Measurements from ENCODE around the gene ECHS1.

DNA sequence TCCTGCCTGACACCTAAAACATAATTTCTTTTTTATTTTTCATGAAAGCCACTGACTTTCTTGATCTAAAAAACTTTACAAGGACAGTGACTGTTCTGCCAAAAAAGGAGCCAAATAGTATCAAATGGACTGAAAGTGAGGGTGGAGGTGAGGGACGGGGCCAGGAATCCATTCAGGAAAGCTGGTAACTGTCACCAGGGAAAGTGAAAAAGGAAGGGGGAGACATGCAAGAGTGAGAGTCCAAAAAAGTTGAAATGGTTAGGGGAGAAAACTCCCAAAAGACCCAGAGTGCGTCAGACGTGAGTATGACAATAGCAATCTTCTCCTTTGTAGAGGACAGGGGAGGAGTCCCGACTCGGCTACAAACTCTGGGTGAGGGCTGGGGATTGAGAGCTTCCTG is 28.9 kb downstream of the ECHS1 start:
- TF ChIP-seq, protein P1, sequence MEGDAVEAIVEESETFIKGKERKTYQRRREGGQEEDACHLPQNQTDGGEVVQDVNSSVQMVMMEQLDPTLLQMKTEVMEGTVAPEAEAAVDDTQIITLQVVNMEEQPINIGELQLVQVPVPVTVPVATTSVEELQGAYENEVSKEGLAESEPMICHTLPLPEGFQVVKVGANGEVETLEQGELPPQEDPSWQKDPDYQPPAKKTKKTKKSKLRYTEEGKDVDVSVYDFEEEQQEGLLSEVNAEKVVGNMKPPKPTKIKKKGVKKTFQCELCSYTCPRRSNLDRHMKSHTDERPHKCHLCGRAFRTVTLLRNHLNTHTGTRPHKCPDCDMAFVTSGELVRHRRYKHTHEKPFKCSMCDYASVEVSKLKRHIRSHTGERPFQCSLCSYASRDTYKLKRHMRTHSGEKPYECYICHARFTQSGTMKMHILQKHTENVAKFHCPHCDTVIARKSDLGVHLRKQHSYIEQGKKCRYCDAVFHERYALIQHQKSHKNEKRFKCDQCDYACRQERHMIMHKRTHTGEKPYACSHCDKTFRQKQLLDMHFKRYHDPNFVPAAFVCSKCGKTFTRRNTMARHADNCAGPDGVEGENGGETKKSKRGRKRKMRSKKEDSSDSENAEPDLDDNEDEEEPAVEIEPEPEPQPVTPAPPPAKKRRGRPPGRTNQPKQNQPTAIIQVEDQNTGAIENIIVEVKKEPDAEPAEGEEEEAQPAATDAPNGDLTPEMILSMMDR (IDR thresholded peaks at IDR 0.05) = no peak
- TF ChIP-seq EP300 (IDR thresholded peaks at IDR 0.05) = no peak

Data from suprapubic skin (tissue), 3 donors.